Activated T-helper 17 cell treated with anti-CD3 and anti-CD28 coated beads, Interleukin-2, amount 50 U/mL, for 72 hours (primary cell): ENCODE measurements around the gene ILRUN. TPM values are rescaled to one million over a fixed set of nuclear protein-coding genes. Genes with fewer than 3 reads are reported as not detected.

Experiments used
- ATAC-seq: fragments of 150-1000 bp; cut with Tn5 transposase; replicated peaks from 2 replicates; pipeline ENCODE4 v1.10.0; 2021; ENCODE audit warnings: mild to moderate bottlenecking, moderate library complexity
- H3K27ac Mint-ChIP-seq: one replicate; pipeline ENCODE4 v1.8.0; 2022; ENCODE audit warnings: mixed read lengths
- H3K27me3 Mint-ChIP-seq: one replicate; pipeline ENCODE4 v1.8.0; 2022; ENCODE audit warnings: mixed read lengths
- H3K36me3 Mint-ChIP-seq: one replicate; pipeline ENCODE4 v1.8.0; 2022; ENCODE audit warnings: low read depth, mild to moderate bottlenecking, mixed read lengths
- H3K4me1 Mint-ChIP-seq: one replicate; pipeline ENCODE4 v1.8.0; 2022; ENCODE audit warnings: mixed read lengths
- H3K4me3 Mint-ChIP-seq: one replicate; pipeline ENCODE4 v1.8.0; 2022; ENCODE audit warnings: mild to moderate bottlenecking, mixed read lengths
- H3K9me3 Mint-ChIP-seq: one replicate; pipeline ENCODE4 v1.8.0; 2022; ENCODE audit warnings: mixed read lengths
- total RNA-seq, 2 donors: library from RNA; stranded (reverse); gene quantifications; one replicate each; pipeline ENCODE4 v1.2.3, GENCODE V29; 2022

ILRUN gene
- total RNA-seq, 2 donors from 2014 or later = 58.2 to 65.8 TPM

DNA sequence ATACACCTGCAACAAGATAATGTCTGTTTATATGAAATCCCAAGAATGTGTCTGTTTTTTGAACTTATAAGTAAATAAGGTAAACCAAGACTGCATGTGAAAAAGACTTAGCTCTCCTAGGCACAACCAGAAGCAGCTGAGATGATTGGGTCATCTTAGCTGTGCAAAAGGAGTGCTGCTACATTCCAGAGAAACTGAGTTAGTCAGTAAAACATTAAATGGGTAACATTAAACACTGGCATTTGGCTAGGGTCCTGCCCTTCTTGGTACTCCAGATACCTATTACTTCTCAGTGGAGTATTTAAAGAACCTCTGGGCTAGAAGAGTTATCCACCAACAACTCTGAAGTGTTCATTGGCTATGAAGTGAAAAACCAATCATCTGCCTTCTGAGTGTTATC is 47.8 kb downstream of the ILRUN start:
- Mint-ChIP-seq H3K4me1 (peaks cover 32% of the 10 kb centered on the region), H3K27me3 (no peaks in the 10 kb centered on the region), H3K9me3 (no peaks in the 10 kb centered on the region), H3K27ac (peak overlapping the region; percentile 17), H3K4me3 (no peak overlapping the region), H3K36me3 (peaks cover 75% of the 10 kb centered on the region)
- ATAC-seq = no peak

Other genes with a start within 250 kb of the ILRUN start
- under 1 TPM in 1 of 2 donors, not detected in 1; 0.09 TPM for gene PACSIN1, start 230.7 kb downstream of the ILRUN start, total RNA-seq
- gene SPDEF, start 140.4 kb downstream of the ILRUN start, total RNA-seq = under 1 TPM in 1 of 2 donors, not detected in 1; 0.26 TPM
- 100 to 1,000 TPM in 1 of 2 donors, 10 to 100 TPM in 1; 97.3 to 169 TPM for gene SNRPC, start 60.7 kb upstream of the ILRUN start, total RNA-seq
- 10 to 100 TPM in 1 of 2 donors, 1 to 10 TPM in 1; 8.7 to 11.5 TPM for gene BLTP3A, start 95.3 kb upstream of the ILRUN start, total RNA-seq
- gene TAF11, start 191.3 kb upstream of the ILRUN start, total RNA-seq = 10 to 100 TPM; 28.7 to 30.0 TPM
- 1 to 10 TPM; 7.7 to 8.8 TPM for gene ANKS1A, start 192.5 kb upstream of the ILRUN start, total RNA-seq